GM23248 (cell line): ENCODE results near the gene FNTB. TPM values are rescaled to one million over a fixed set of nuclear protein-coding genes. Genes with fewer than 3 reads are reported as not detected.

ENCODE experiments used
- DNase-seq: peaks from one replicate; pipeline ENCODE4 v3.0.0-alpha.2; 2015
- H2AFZ ChIP-seq: fragments of 200-600 bp; sonication (generic); 2 replicates; pipeline ENCODE4 v1.6.1; 2016; ENCODE audit warnings: antibody characterized with exemption
- H3F3A ChIP-seq: fragments of 200-600 bp; sonication (generic); 2 replicates; pipeline ENCODE4 v1.6.1; 2016; ENCODE audit warnings: mild to moderate bottlenecking, antibody characterized with exemption, mixed run types; ENCODE audit not compliant: insufficient read depth
- H3K27ac ChIP-seq: fragments of 200-600 bp; sonication (generic); 2 replicates; pipeline ENCODE4 v1.5.1; 2016; ENCODE audit warnings: mild to moderate bottlenecking
- H3K27me3 ChIP-seq: fragments of 200-600 bp; sonication (generic); replicated peaks from 2 replicates; pipeline ENCODE4 v1.6.1; 2016; ENCODE audit warnings: mild to moderate bottlenecking; ENCODE audit not compliant: insufficient read depth
- H3K36me3 ChIP-seq: fragments of 200-600 bp; sonication (generic); 2 replicates; pipeline ENCODE4 v1.6.1; 2016; ENCODE audit warnings: low read depth, mild to moderate bottlenecking
- H3K4me1 ChIP-seq: fragments of 200-600 bp; sonication (generic); 2 replicates; pipeline ENCODE4 v1.6.1; 2016; ENCODE audit warnings: mild to moderate bottlenecking; ENCODE audit not compliant: insufficient read depth
- H3K4me2 ChIP-seq: fragments of 200-600 bp; sonication (generic); one replicate; pipeline ENCODE4 v1.6.1; 2016; ENCODE audit warnings: mild to moderate bottlenecking; ENCODE audit not compliant: unreplicated experiment
- H3K4me3 ChIP-seq: fragments of 200-600 bp; sonication (generic); 2 replicates; pipeline ENCODE4 v1.5.1; 2016; ENCODE audit warnings: mild to moderate bottlenecking
- H3K79me2 ChIP-seq: fragments of 200-600 bp; sonication (generic); 2 replicates; pipeline ENCODE4 v1.6.1; 2016; ENCODE audit warnings: mild to moderate bottlenecking; ENCODE audit not compliant: insufficient read depth
- H3K9ac ChIP-seq: fragments of 200-600 bp; sonication (generic); 2 replicates; pipeline ENCODE4 v1.6.1; 2016; ENCODE audit warnings: mild to moderate bottlenecking
- H3K9me2 ChIP-seq: fragments of 200-600 bp; sonication (generic); 2 replicates; pipeline ENCODE4 v1.6.1; 2016; ENCODE audit warnings: mixed run types, mild to moderate bottlenecking, moderate library complexity; ENCODE audit not compliant: insufficient read depth
- H3K9me3 ChIP-seq: fragments of 200-600 bp; sonication (generic); one replicate; pipeline ENCODE4 v1.6.1; 2017; ENCODE audit warnings: low read depth
- H4K20me1 ChIP-seq: fragments of 200-600 bp; sonication (generic); 2 replicates; pipeline ENCODE4 v1.6.0; 2016; ENCODE audit not compliant: insufficient read depth
- EZH2 ChIP-seq: fragments of 200-600 bp; sonication (generic); IDR thresholded peaks from 2 replicates; pipeline ENCODE4 v1.6.1; 2018; ENCODE audit warnings: antibody characterized with exemption, mild to moderate bottlenecking; ENCODE audit not compliant: insufficient read depth, poor library complexity, severe bottlenecking
- EZH2phosphoT487 ChIP-seq: fragments of 200-600 bp; sonication (generic); IDR thresholded peaks from 2 replicates; pipeline ENCODE4 v1.6.1; 2018; ENCODE audit warnings: antibody characterized with exemption, moderate library complexity, mild to moderate bottlenecking, low read depth; ENCODE audit not compliant: insufficient read depth
- whole genome bisulfite sequencing, 2 experiments: methylation state at CpG; one replicate each; pipeline ENCODE4 v1.1.6; 2015 to 2017; ENCODE audit warnings: low lambda C conversion rate in 2 of 2, low coverage in 1 of 2; ENCODE audit errors: missing lambda C conversion rate in 2 of 2; 5-methylcytosine and 5-hydroxymethylcytosine counted together
- in situ Hi-C: fragments of 300-500 bp; cut with MboI; formaldehyde crosslinking; loops from 2 replicates; pipeline ENCODE4 v1.15.0; 2020
- polyA plus RNA-seq: library from polyadenylated mRNA; unstranded; fragments of >200 nt; fragmentation: Nextera tagmentation; extraction: Ambion mirVana; gene quantifications from 2 replicates; pipeline ENCODE4 v1.2.1, GENCODE V29; 2016
- total RNA-seq: library from RNA; depleted of rRNA; stranded (reverse); fragments of >200 nt; shearing (Covaris generic); gene quantifications from 2 replicates; pipeline ENCODE4 v1.2.3, GENCODE V29; 2014

FNTB gene
- total and polyA plus RNA-seq, 2 experiments from 2014 or later, result 15.5 to 19.5 TPM

DNA sequence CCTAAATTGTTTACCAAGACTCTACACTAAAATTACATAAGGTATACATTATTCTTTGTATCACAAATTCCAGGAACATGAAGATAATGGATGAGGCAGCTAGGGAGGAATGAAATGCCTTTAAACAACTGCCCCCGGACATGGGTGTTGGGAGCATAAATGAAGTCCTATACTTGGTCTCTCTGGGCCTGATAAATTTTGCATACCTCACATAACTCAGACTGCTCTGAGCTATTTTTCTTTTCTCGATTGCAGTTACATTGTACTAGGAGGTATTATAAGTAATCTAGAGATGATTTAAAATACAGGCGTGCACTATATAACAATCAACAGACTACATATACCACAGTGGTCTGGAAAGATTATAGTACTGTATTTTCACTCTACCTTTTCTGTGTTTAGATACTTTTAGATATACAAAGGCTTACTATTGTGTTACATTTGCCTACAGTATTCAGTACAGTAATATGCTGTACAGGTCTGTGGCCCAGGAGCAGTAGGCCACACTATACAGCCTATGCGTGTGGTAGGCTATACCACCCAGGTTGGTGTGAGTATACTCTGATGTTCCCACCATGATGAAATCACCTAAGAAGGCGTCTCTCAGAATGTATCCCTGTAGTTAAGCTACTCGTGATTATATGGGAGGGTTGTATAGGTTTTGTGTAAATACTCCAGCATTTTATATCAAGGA, 14.3 kb downstream of the FNTB start:
- Histone ChIP-seq H3K9me3 (no peaks in the 10 kb centered on the region), H3F3A (peaks cover 28% of the 10 kb centered on the region), H3K4me2 (peak overlapping the region; percentile 20), H3K27me3 (no peaks in the 10 kb centered on the region), H3K4me1 (peaks cover 58% of the 10 kb centered on the region), H3K4me3 (no peak overlapping the region), H4K20me1 (no peaks in the 10 kb centered on the region), H2AFZ (no peak overlapping the region), H3K79me2 (peaks cover 59% of the 10 kb centered on the region), H3K9me2 (no peaks in the 10 kb centered on the region), H3K36me3 (no peaks in the 10 kb centered on the region; the same call in 1 of the 2 replicates), H3K9ac (no peak overlapping the region), H3K27ac (peak overlapping the region; percentile 26; the same call in 1 of the 2 replicates)
- in situ Hi-C loops, result no loop called here
- WGBS, 2 experiments, result 82% methylated on average over 6 of the region's 6 CpGs
- DNase-seq, result peak; percentile 38
- no peak for TF ChIP-seq EZH2
- TF ChIP-seq EZH2phosphoT487, result no peak

DNA sequence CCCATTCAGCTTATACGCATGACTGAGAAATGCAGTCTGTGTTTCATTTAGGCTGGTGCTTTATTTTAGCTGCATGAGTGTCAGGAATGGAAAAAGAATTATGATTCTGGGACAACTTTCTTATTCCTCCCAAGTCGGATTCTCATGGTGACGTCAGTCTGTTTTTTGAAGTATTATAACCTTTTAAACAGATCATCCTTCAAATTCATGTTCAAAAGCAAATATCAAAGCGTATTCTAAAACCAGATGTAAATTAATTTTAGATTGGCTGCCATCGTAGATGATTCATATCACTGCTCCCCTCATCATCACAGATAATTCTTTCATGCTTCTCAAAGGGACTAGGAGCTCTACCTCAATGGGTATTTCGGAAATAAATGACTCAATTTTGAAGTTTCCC, 15.0 kb downstream of the FNTB start:
- Histone ChIP-seq H3K79me2 (peaks cover 54% of the 10 kb centered on the region), H3K4me1 (peaks cover 65% of the 10 kb centered on the region), H3F3A (peaks cover 28% of the 10 kb centered on the region), H3K4me3 (no peak overlapping the region), H3K27me3 (no peaks in the 10 kb centered on the region), H3K9me3 (no peaks in the 10 kb centered on the region), H3K9me2 (no peaks in the 10 kb centered on the region), H4K20me1 (no peaks in the 10 kb centered on the region), H3K4me2 (no peak overlapping the region), H2AFZ (no peak overlapping the region), H3K27ac (no peak overlapping the region; the same call in 1 of the 2 replicates), H3K36me3 (no peaks in the 10 kb centered on the region; the same call in 1 of the 2 replicates), H3K9ac (no peak overlapping the region)
- in situ Hi-C loops, result no loop called here
- no peak for DNase-seq
- WGBS, 2 experiments, result 67 to 77% methylated on average over 6 of the region's 6 CpGs
- TF ChIP-seq EZH2, result no peak
- no peak for TF ChIP-seq EZH2phosphoT487

DNA sequence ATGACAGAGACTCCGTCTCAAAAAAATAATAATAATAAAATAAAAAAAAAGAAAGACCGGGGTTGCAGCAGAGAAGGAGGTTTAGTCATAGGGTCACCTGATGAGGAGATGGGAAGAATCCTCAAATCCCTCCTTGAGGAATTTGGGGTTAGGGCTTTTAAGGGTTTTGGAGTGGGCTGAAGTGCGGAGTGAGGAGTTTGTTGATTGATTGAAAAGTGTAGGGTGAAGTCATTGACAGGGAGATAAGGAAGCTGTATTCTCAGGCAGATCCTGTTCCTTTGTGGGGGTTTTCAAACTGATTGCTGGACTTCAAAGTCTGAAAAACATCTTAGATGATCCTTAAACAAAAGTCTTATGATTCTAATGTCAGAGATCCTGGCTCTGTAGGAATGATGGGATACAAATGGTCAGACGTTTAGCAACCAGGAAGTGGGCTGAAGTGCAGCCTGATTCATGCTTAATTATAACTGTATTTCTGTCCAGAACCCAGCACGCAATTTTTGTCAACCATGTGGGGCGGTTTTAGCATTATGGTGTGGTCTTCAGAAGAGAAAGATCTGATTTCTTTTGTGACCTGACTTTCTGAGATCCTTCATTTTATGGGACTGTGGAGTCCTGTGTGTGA, 16.0 kb downstream of the FNTB start:
- peaks cover 45% of the 10 kb centered on the region for H3K79me2 ChIP-seq
- H3K4me1 ChIP-seq, result peaks cover 66% of the 10 kb centered on the region
- H3K9me2 ChIP-seq, result no peaks in the 10 kb centered on the region
- peak; percentile 75 for DNase-seq
- WGBS, 2 experiments, result 55 to 57% methylated on average over 6 of the region's 6 CpGs
- peak overlapping the region; percentile 85 for H3K27ac ChIP-seq
- H3K27me3 ChIP-seq, result no peaks in the 10 kb centered on the region
- in situ Hi-C loops, result no loop called here
- H2AFZ ChIP-seq, result peak overlapping the region; percentile 82
- H3K9ac ChIP-seq, result peak overlapping the region; percentile 61
- H3F3A ChIP-seq, result peaks cover 28% of the 10 kb centered on the region
- H4K20me1 ChIP-seq, result no peaks in the 10 kb centered on the region
- no peaks in the 10 kb centered on the region for H3K9me3 ChIP-seq
- peak overlapping the region; percentile 58 for H3K4me2 ChIP-seq
- TF ChIP-seq EZH2phosphoT487 (no peak), EZH2 (no peak)
- H3K36me3 ChIP-seq, result no peaks in the 10 kb centered on the region; the same call in 1 of the 2 replicates
- H3K4me3 ChIP-seq, result peak overlapping the region; percentile 21

DNA sequence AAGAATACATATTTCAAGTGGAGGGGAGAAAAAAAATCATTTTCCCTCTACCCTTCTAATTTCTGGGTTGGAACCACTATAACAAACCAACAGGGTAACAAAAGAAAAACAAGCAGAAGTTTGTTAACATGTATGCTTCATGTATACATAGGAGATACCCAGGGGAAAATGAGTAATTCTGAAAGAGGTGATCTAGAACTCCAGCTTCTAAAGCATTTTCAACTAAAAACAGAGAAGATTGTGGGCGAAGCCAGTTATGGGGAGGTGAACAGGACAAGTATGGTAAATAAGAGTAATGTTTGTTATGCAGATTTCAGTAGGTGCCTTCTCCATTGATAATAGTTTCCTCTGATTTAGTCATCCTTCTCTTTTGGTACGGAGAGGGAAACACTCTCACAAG, 16.7 kb downstream of the FNTB start:
- 94 to 96% methylated on average over 2 of the region's 2 CpGs for WGBS, 2 experiments
- peak overlapping the region; percentile 85 for H3K27ac ChIP-seq
- in situ Hi-C loops, result no loop called here
- no peaks in the 10 kb centered on the region for H3K27me3 ChIP-seq
- H2AFZ ChIP-seq, result peak overlapping the region; percentile 82
- peak overlapping the region; percentile 61 for H3K9ac ChIP-seq
- peaks cover 39% of the 10 kb centered on the region for H3K79me2 ChIP-seq
- no peaks in the 10 kb centered on the region for H3K9me2 ChIP-seq
- no peak for TF ChIP-seq EZH2phosphoT487
- TF ChIP-seq EZH2, result no peak
- H3K36me3 ChIP-seq, result no peaks in the 10 kb centered on the region; the same call in 1 of the 2 replicates
- no peaks in the 10 kb centered on the region for H4K20me1 ChIP-seq
- H3K4me2 ChIP-seq, result peak overlapping the region; percentile 58
- H3K4me3 ChIP-seq, result no peak overlapping the region
- no peaks in the 10 kb centered on the region for H3K9me3 ChIP-seq
- peaks cover 24% of the 10 kb centered on the region for H3F3A ChIP-seq
- DNase-seq, result peak; percentile 34
- H3K4me1 ChIP-seq, result peaks cover 62% of the 10 kb centered on the region
